Heart right ventricle (tissue), 16 donors: ENCODE results near the gene FGF19. TPM values are rescaled to one million over a fixed set of nuclear protein-coding genes. Genes with fewer than 3 reads are reported as not detected.
A peak's percentile ranks its signal among the peaks of the same experiment; 100 is the strongest.

Experiments used
- ATAC-seq, 8 donors: fragments of 200-7000 bp; cut with Tn5 transposase; one replicate each; pipeline ENCODE4 v1.9.1; 2020; ENCODE audit warnings: mild to moderate bottlenecking in 8 of 8, moderate library complexity in 8 of 8, moderate number of reproducible peaks in 1 of 8
- DNase-seq, 2 donors: peaks; one replicate each; pipeline ENCODE4 v3.0.0-alpha.2; 2020
- H3K27ac ChIP-seq, 10 donors: fragments of 200-600 bp; sonication (generic) in 2 of 10; one replicate each; pipeline versions ENCODE4 v1.5.0 to v1.8.0; 2020 to 2022; ENCODE audit warnings: mild to moderate bottlenecking in 3 of 10
- H3K27me3 ChIP-seq, 7 donors: fragments of 200-600 bp; one replicate each; pipeline ENCODE4 v1.8.0; 2021 to 2022; ENCODE audit warnings: mild to moderate bottlenecking in 2 of 7
- H3K36me3 ChIP-seq, 9 donors: fragments of 200-600 bp; sonication (generic) in 1 of 9; one replicate each; pipeline versions ENCODE4 v1.5.0 to v1.8.0; 2020 to 2022; ENCODE audit warnings: mild to moderate bottlenecking in 2 of 9
- H3K4me1 ChIP-seq, 9 donors: fragments of 200-600 bp; sonication (generic) in 1 of 9; one replicate each; pipeline versions ENCODE4 v1.5.0 to v1.8.0; 2020 to 2022; ENCODE audit warnings: mild to moderate bottlenecking in 4 of 9
- H3K4me3 ChIP-seq, 10 donors: fragments of 200-600 bp; sonication (generic) in 2 of 10; one replicate each; pipeline versions ENCODE4 v1.5.0 to v1.8.0; 2020 to 2022; ENCODE audit warnings: mild to moderate bottlenecking in 7 of 10, moderate library complexity in 2 of 10
- H3K9me3 ChIP-seq, 11 donors: fragments of 200-600 bp in 10 of 11; sonication (generic) in 2 of 11; one replicate each; pipeline versions ENCODE4 v1.5.0 to v1.8.0; 2013 to 2022; ENCODE audit warnings: mild to moderate bottlenecking in 2 of 11, control low read depth in 1 of 11, moderate library complexity in 1 of 11
- WGBS, 2 donors: extraction: QIAGEN DNeasy Blood & Tissue Kit; methylation state at CpG; one replicate each; pipeline ENCODE4 v1.1.7; 2013; ENCODE audit warnings: inconsistent platforms in 1 of 2; 5-methylcytosine and 5-hydroxymethylcytosine counted together
- intact Hi-C, 10 donors: fragments of 100-400 bp; cut with DNase I; formaldehyde crosslinking; loops; one replicate each; pipeline versions ENCODE4 v1.11.1 to v1.14.2; 2022
- polyA plus RNA-seq, 2 donors: library from polyadenylated mRNA; stranded (reverse); fragments of 200-250 nt; gene quantifications; one replicate each; pipeline ENCODE4 v1.2.3, GENCODE V29; 2013
- total RNA-seq, 10 donors: library from RNA; stranded (reverse); fragmentation: NEBNext Ultra II Directional in 3 of 10; extraction: Animal tissue kit (Norgen Biotek cat#: 25700) in 3 of 10; gene quantifications; one replicate each; pipeline versions ENCODE4 v1.2.1 to v1.2.4, GENCODE V29; 2021 to 2023
- TF ChIP-seq, protein P1 (sequence below), 9 donors: fragments of 200-600 bp; sonication (generic) in 2 of 9; IDR thresholded peaks; one replicate each; pipeline versions ENCODE4 v1.5.0 to v1.8.0; 2021 to 2022; ENCODE audit warnings: antibody characterized with exemption in 9 of 9, mild to moderate bottlenecking in 5 of 9, moderate library complexity in 1 of 9
- donor health status: Arrhythmogenic right ventricular cardiomyopathy.
- donor health status: ischemic (EF 13 %, LVEDD 7.1; RV severe dilation, severe dysfunction).
- donor health status: healthy with polysubstance abuse.
- donor health status: DM: no; HTN: yes; CAD: no.
- donor health status: DM: no; HTN: no; CAD: no.
- donor health status: ischemic (EF 25% LVEDD 6.9; RV normal size, moderate dysfunction).
- donor health status: ischemic (EF 25% LVEDD 5.7; RV mildly dilated, moderate dysfunction).
- donor health status: healthy.
- donor health status: DM: yes; HTN: yes; CAD: no.
- donor health status: Ischemic cardiomyopathy.
- donor health status: ischemic (EF 35%, LVEDD 5.7; RV mildly dilated, moderate dysfunction).
- donor health status: nonischemic (EF 11% LVEDD 7.7; RV severe dilation, severe dysfunction).
- donor health status: DM: yes; HTN: yes; CAD: no.
- donor health status: PGD.
- donor health status: ischemic (EF 29% LVEDD 5.4; RV normal size, mild dysfunction).
- donor health status: nonischemic (EF 23%, LVEDD 6.1; RV moderate dilation, normal function).

Gene FGF19
- total and polyA plus RNA-seq, 12 donors = not detected

GRCh38 chr11:69700278-69701140 is 3.3 kb downstream of the FGF19 start:
- Histone ChIP-seq H3K9me3 (no peaks in the 10 kb centered on the region), H3K36me3 (no peaks in the 10 kb centered on the region), H3K4me1 (peaks cover 5 to 43% (median 26%) of the 10 kb centered on the region in 9 donors), H3K27me3 (peaks cover 24 to 90% (median 83%) of the 10 kb centered on the region in 7 donors), H3K27ac (no peak overlapping the region), H3K4me3 (no peak overlapping the region)
- intact Hi-C loops = loop anchor here in 4 of 10 donors (5.0 kb wide), 3 partner anchors 187 to 497 kb away; no protein-coding TSS in a partner anchor
- 32 to 38% methylated on average over 20 of the region's 20 CpGs for WGBS, 2 donors
- peak; percentile 86 to 96 (median 90) for ATAC-seq
- TF ChIP-seq, protein P1, sequence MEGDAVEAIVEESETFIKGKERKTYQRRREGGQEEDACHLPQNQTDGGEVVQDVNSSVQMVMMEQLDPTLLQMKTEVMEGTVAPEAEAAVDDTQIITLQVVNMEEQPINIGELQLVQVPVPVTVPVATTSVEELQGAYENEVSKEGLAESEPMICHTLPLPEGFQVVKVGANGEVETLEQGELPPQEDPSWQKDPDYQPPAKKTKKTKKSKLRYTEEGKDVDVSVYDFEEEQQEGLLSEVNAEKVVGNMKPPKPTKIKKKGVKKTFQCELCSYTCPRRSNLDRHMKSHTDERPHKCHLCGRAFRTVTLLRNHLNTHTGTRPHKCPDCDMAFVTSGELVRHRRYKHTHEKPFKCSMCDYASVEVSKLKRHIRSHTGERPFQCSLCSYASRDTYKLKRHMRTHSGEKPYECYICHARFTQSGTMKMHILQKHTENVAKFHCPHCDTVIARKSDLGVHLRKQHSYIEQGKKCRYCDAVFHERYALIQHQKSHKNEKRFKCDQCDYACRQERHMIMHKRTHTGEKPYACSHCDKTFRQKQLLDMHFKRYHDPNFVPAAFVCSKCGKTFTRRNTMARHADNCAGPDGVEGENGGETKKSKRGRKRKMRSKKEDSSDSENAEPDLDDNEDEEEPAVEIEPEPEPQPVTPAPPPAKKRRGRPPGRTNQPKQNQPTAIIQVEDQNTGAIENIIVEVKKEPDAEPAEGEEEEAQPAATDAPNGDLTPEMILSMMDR (IDR thresholded peaks at IDR 0.05) = no peak
- DNase-seq = peak; percentile 78 to 82

DNA sequence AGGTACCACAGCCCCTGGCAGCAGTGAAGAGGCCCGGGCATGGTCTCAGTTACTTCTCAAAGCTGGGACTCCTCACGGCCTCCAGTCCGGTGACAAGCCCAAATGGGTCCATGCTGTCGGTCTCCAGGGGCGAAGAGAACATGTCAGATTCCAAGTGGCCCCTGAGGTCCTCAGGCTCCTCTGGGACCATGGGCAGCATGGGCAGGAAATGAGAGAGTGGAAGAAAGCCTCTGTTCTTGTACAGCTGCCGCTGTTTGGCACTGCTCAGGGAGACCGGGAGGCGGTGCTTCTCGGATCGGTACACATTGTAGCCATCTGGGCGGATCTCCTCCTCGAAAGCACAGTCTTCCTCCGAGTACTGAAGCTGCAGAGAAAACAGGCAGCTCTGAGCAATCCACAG is 4.6 kb downstream of the FGF19 start:
- intact Hi-C loops = loop anchor here in 1 of 10 donors (5.0 kb wide), 1 partner anchor 193 kb away; no protein-coding TSS in a partner anchor
- peaks cover 15 to 88% (median 77%) of the 10 kb centered on the region in 7 donors for H3K27me3 ChIP-seq
- peak in 5 of 8 donors; percentile 13 to 52 (median 25) for ATAC-seq

DNA sequence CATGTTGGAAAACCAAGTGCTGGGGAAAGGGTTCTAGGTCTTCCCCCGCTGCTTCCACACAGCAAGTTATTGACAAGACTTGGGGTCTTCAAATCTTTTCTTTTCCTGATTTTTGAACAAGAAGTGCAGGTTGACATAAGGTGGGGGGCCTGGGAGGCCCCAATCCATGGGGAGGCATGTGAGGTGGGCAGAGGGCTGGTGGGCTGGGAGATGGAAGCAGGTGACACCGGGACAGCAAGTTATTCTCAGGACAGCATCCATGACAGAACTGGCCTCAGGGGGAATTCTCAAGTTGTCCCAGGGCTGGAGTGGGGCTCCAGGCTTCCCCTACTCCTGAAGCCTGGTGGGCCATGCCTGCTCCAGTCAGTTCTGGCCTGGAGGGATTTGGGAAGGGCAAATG is 5.5 kb downstream of the FGF19 start:
- no peak for DNase-seq
- H3K27me3 ChIP-seq = peaks cover 7 to 82% (median 71%) of the 10 kb centered on the region in 7 donors
- WGBS, 2 donors = 95 to 96% methylated on average over 2 of the region's 2 CpGs
- TF ChIP-seq, protein P1 (IDR thresholded peaks at IDR 0.05) = no peak
- H3K36me3 ChIP-seq = no peaks in the 10 kb centered on the region
- no peak for ATAC-seq
- no peak overlapping the region for H3K4me3 ChIP-seq
- intact Hi-C loops = loop anchor here in 1 of 10 donors (5.0 kb wide), 1 partner anchor 194 kb away; no protein-coding TSS in a partner anchor
- no peaks in the 10 kb centered on the region for H3K9me3 ChIP-seq
- no peak overlapping the region for H3K27ac ChIP-seq
- peaks cover 0 to 30% (median 14%) of the 10 kb centered on the region in 9 donors for H3K4me1 ChIP-seq

More for the DNA sequence above, 4.6 kb downstream of the FGF19 start:
- Histone ChIP-seq H3K4me1 (peaks cover 5 to 37% (median 20%) of the 10 kb centered on the region in 9 donors), H3K9me3 (no peaks in the 10 kb centered on the region), H3K4me3 (no peak overlapping the region), H3K36me3 (no peaks in the 10 kb centered on the region), H3K27ac (no peak overlapping the region)
- DNase-seq = peak in 1 of 2 donors; percentile 32
- TF ChIP-seq, protein P1 (IDR thresholded peaks at IDR 0.05) = no peak
- 54 to 60% methylated on average over 13 of the region's 13 CpGs for WGBS, 2 donors

DNA sequence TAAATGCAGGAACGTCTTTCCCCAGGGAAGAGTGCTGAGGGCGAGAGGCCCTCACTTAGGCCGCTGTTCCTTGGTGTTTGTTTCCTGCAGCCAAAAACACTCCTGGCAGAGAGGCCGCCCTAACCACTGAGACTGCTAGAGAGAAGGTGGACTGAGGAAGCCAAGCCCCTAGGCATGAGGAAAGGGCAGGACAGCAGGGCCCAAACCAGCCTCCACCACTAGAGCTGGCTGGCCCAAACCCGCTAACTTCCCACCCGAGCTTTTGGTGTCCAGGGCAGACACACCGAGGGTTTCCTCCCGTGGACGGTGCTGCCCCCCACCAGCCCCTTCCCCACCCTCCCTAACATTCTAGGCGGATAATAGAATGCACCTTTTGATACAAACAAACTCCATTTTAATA is 6.0 kb downstream of the FGF19 start:
- 88% methylated on average over 10 of the region's 10 CpGs for WGBS, 2 donors
- no peak overlapping the region for H3K4me3 ChIP-seq
- ATAC-seq (no peak), DNase-seq (no peak)
- H3K27me3 ChIP-seq = peaks cover 2 to 81% (median 66%) of the 10 kb centered on the region in 7 donors
- intact Hi-C loops = loop anchor here in 1 of 10 donors (5.0 kb wide), 1 partner anchor 194 kb away; no protein-coding TSS in a partner anchor
- TF ChIP-seq, protein P1 (IDR thresholded peaks at IDR 0.05) = no peak
- H3K36me3 ChIP-seq = no peaks in the 10 kb centered on the region
- peaks cover 0 to 27% (median 12%) of the 10 kb centered on the region in 9 donors for H3K4me1 ChIP-seq
- H3K27ac ChIP-seq = no peak overlapping the region
- peaks cover 0 to 2% (median 0%) of the 10 kb centered on the region in 11 donors for H3K9me3 ChIP-seq
